T-cell (primary cell): ENCODE results near the gene AP1G2. TPM values are rescaled to one million over a fixed set of nuclear protein-coding genes. Genes with fewer than 3 reads are reported as not detected.

Experiments used
- ATAC-seq, 4 experiments: fragments of 200-7000 bp in 3 of 4; fragments of 150-1000 bp in 1 of 4; cut with Tn5 transposase; replicated peaks in 1 of 4; 1 replicate in 3 of 4; 2 replicates in 1 of 4; pipeline ENCODE4 v1.10.0; 2021; ENCODE audit warnings: moderate library complexity in 3 of 4, mild to moderate bottlenecking in 2 of 4, moderate number of reproducible peaks in 1 of 4
- CTCF ChIA-PET, 2 donors: fragments of 300-600 bp; sonication (Branson Sonifier 250); formaldehyde crosslinking; loops; one replicate each; lab custom pipeline; 2022; ENCODE audit warnings: antibody characterized with exemption in 2 of 2; lab: Charles Lee
- POLR2A ChIA-PET, 2 donors: fragments of 300-600 bp; sonication (Branson Sonifier 250); formaldehyde crosslinking; loops; one replicate each; lab custom pipeline; 2022; ENCODE audit warnings: antibody characterized with exemption in 2 of 2; lab: Charles Lee
- DNase-seq, 35 experiments: peaks; one replicate each; pipeline versions ENCODE4 v3.0.0 to v3.0.0-alpha.2; 2013 to 2023
- H3K27ac ChIP-seq: one replicate; pipeline ENCODE4 v1.5.1; 2013; ENCODE audit warnings: low read length
- H3K27me3 ChIP-seq, 2 experiments: replicated peaks in 1 of 2; 1 replicate in 1 of 2; 2 replicates in 1 of 2; pipeline versions ENCODE4 v1.6.1 to v1.7.0; 2013; ENCODE audit warnings: low read length in 1 of 2, mixed read lengths in 1 of 2; ENCODE audit not compliant: control insufficient read depth in 2 of 2, insufficient read depth in 2 of 2; ENCODE audit errors: extremely low read depth in 1 of 2
- H3K36me3 ChIP-seq, 2 donors: 1 replicate in 1 of 2; 2 replicates in 1 of 2; pipeline versions ENCODE4 v1.6.1 to v1.7.0; 2013; ENCODE audit warnings: low read length in 1 of 2; ENCODE audit not compliant: control insufficient read depth in 2 of 2, insufficient read depth in 1 of 2; ENCODE audit errors: extremely low read depth in 1 of 2
- H3K4me1 ChIP-seq, 2 experiments: 1 replicate in 1 of 2; 2 replicates in 1 of 2; pipeline versions ENCODE4 v1.6.1 to v1.7.0; 2013; ENCODE audit warnings: low read length in 2 of 2, mixed read lengths in 1 of 2; ENCODE audit not compliant: insufficient read depth in 2 of 2, control insufficient read depth in 1 of 2; ENCODE audit errors: extremely low read depth in 1 of 2
- H3K4me3 ChIP-seq, 2 donors: 1 replicate in 1 of 2; 2 replicates in 1 of 2; pipeline versions ENCODE4 v1.5.1 to v1.7.0; 2013; ENCODE audit warnings: mild to moderate bottlenecking in 2 of 2, low read length in 1 of 2, moderate library complexity in 1 of 2; ENCODE audit not compliant: control insufficient read depth in 1 of 2; ENCODE audit errors: extremely low read depth in 1 of 2
- H3K9me3 ChIP-seq: 2 replicates; pipeline ENCODE4 v1.7.0; 2013
- H3K27ac Mint-ChIP-seq, 2 donors: one replicate each; pipeline ENCODE4 v1.8.0; 2020 to 2021; ENCODE audit warnings: mild to moderate bottlenecking in 2 of 2, mixed read lengths in 2 of 2
- H3K27me3 Mint-ChIP-seq, 2 donors: one replicate each; pipeline ENCODE4 v1.8.0; 2021 to 2022; ENCODE audit warnings: mixed read lengths in 2 of 2
- H3K36me3 Mint-ChIP-seq: one replicate; pipeline ENCODE4 v1.8.0; 2021; ENCODE audit warnings: mixed read lengths
- H3K4me1 Mint-ChIP-seq, 3 donors: one replicate each; pipeline ENCODE4 v1.8.0; 2020 to 2022; ENCODE audit warnings: mixed read lengths in 3 of 3, mild to moderate bottlenecking in 1 of 3
- H3K4me3 Mint-ChIP-seq, 3 donors: one replicate each; pipeline ENCODE4 v1.8.0; 2020 to 2022; ENCODE audit warnings: mild to moderate bottlenecking in 3 of 3, mixed read lengths in 3 of 3, moderate library complexity in 3 of 3
- H3K9me3 Mint-ChIP-seq, 3 donors: one replicate each; pipeline ENCODE4 v1.8.0; 2020 to 2022; ENCODE audit warnings: mixed read lengths in 3 of 3
- WGBS: methylation state at CpG from one replicate; pipeline ENCODE4 v1.1.5; 2013; ENCODE audit warnings: missing lambda C conversion rate; ENCODE audit not compliant: insufficient coverage; 5-methylcytosine and 5-hydroxymethylcytosine counted together
- total RNA-seq, 35 experiments: library from RNA in 6 of 35; stranded (reverse) in 6 of 35; fragments of 120-200 nt in 1 of 35; gene quantifications; one replicate each; pipeline versions ENCODE4 v1.2.1 to v1.2.4 and lab custom pipeline; 2013 to 2026

AP1G2 gene
- total RNA-seq, 5 donors from 2014 or later (not counting 1 experiment from before 2014, with no cell fraction given), result 321 to 526 (median 484) TPM

GRCh38 chr14:23523229-23524016 lies 44.2 kb downstream of the AP1G2 start:
- ChIA-PET POLR2A (no interaction called here), CTCF (no interaction called here)
- Histone ChIP-seq H3K27ac (no peak overlapping the region), H3K36me3 (no peaks in the 10 kb centered on the region), H3K4me3 (no peak overlapping the region), H3K9me3 (no peaks in the 10 kb centered on the region), H3K27me3 (peaks cover 0 to 4% of the 10 kb centered on the region in 2 experiments), H3K4me1 (no peaks in the 10 kb centered on the region)
- WGBS, result 91% methylated on average over 12 of the region's 16 CpGs
- Mint-ChIP-seq H3K36me3 (peaks cover 4% of the 10 kb centered on the region), H3K9me3 (no peaks in the 10 kb centered on the region), H3K27me3 (no peaks in the 10 kb centered on the region), H3K27ac (no peak overlapping the region), H3K4me1 (no peaks in the 10 kb centered on the region), H3K4me3 (no peak overlapping the region)
- DNase-seq (no peak), ATAC-seq (no peak)

GRCh38 chr14:23522643-23523198 lies 44.9 kb downstream of the AP1G2 start:
- POLR2A ChIA-PET, result no interaction called here
- Histone ChIP-seq H3K4me3 (no peak overlapping the region), H3K27ac (no peak overlapping the region), H3K4me1 (no peaks in the 10 kb centered on the region), H3K27me3 (peaks cover 0 to 4% of the 10 kb centered on the region in 2 experiments), H3K36me3 (no peaks in the 10 kb centered on the region), H3K9me3 (no peaks in the 10 kb centered on the region)
- no peaks in the 10 kb centered on the region for H3K4me1 Mint-ChIP-seq
- ATAC-seq, result no peak
- H3K36me3 Mint-ChIP-seq, result peaks cover 4% of the 10 kb centered on the region
- no peak overlapping the region for H3K27ac Mint-ChIP-seq
- H3K4me3 Mint-ChIP-seq, result no peak overlapping the region
- DNase-seq, result no peak
- no peaks in the 10 kb centered on the region for H3K9me3 Mint-ChIP-seq
- CTCF ChIA-PET, result no interaction called here
- WGBS, result 82% methylated on average over 1 of the region's 9 CpGs
- H3K27me3 Mint-ChIP-seq, result no peaks in the 10 kb centered on the region

GRCh38 chr14:23521785-23522640 lies 45.6 kb downstream of the AP1G2 start:
- H3K4me3 Mint-ChIP-seq, result no peak overlapping the region
- Histone ChIP-seq H3K4me1 (no peaks in the 10 kb centered on the region), H3K27ac (no peak overlapping the region), H3K27me3 (peaks cover 0 to 4% of the 10 kb centered on the region in 2 experiments), H3K9me3 (no peaks in the 10 kb centered on the region), H3K4me3 (no peak overlapping the region), H3K36me3 (no peaks in the 10 kb centered on the region)
- no peak for DNase-seq
- H3K27me3 Mint-ChIP-seq, result no peaks in the 10 kb centered on the region
- H3K36me3 Mint-ChIP-seq, result peaks cover 4% of the 10 kb centered on the region
- WGBS, result 69% methylated on average over 10 of the region's 20 CpGs
- POLR2A ChIA-PET, result interaction anchor here in 1 of 2 donors (0.6 kb wide), 1 partner anchor 57 kb away, joined by 3 read pairs; no protein-coding TSS in a partner anchor
- CTCF ChIA-PET, result no interaction called here
- ATAC-seq, result no peak
- no peaks in the 10 kb centered on the region for H3K4me1 Mint-ChIP-seq
- H3K9me3 Mint-ChIP-seq, result no peaks in the 10 kb centered on the region
- no peak overlapping the region for H3K27ac Mint-ChIP-seq

GRCh38 chr14:23520899-23521533 lies 46.6 kb downstream of the AP1G2 start:
- no peaks in the 10 kb centered on the region for H3K4me1 Mint-ChIP-seq
- H3K27ac ChIP-seq, result no peak overlapping the region
- CTCF ChIA-PET, result no interaction called here
- H3K27ac Mint-ChIP-seq, result no peak overlapping the region
- peaks cover 4% of the 10 kb centered on the region for H3K36me3 Mint-ChIP-seq
- no peak overlapping the region for H3K4me3 ChIP-seq
- no peaks in the 10 kb centered on the region for H3K27me3 Mint-ChIP-seq
- WGBS, result 83% methylated on average over 4 of the region's 14 CpGs
- DNase-seq, result no peak
- H3K4me3 Mint-ChIP-seq, result no peak overlapping the region
- no peak for ATAC-seq
- no peaks in the 10 kb centered on the region for H3K9me3 Mint-ChIP-seq
- H3K9me3 ChIP-seq, result no peaks in the 10 kb centered on the region
- peaks cover 0 to 3% of the 10 kb centered on the region in 2 donors for H3K36me3 ChIP-seq
- POLR2A ChIA-PET, result interaction anchor here in 1 of 2 donors (0.6 kb wide), 1 partner anchor 56 kb away, joined by 3 read pairs; no protein-coding TSS in a partner anchor
- no peaks in the 10 kb centered on the region for H3K4me1 ChIP-seq
- H3K27me3 ChIP-seq, result peaks cover 0 to 4% of the 10 kb centered on the region in 2 experiments

GRCh38 chr14:23518709-23519108 lies 48.9 kb downstream of the AP1G2 start:
- Mint-ChIP-seq H3K27me3 (no peaks in the 10 kb centered on the region), H3K27ac (no peak overlapping the region), H3K9me3 (no peaks in the 10 kb centered on the region), H3K36me3 (peaks cover 8% of the 10 kb centered on the region), H3K4me3 (no peak overlapping the region), H3K4me1 (peaks cover 0 to 3% (median 0%) of the 10 kb centered on the region in 3 donors)
- H3K9me3 ChIP-seq, result no peaks in the 10 kb centered on the region
- WGBS, result 69% methylated on average over 2 of the region's 4 CpGs
- H3K4me3 ChIP-seq, result no peak overlapping the region
- DNase-seq (no peak), ATAC-seq (no peak)
- POLR2A ChIA-PET, result no interaction called here
- H3K27ac ChIP-seq, result no peak overlapping the region
- CTCF ChIA-PET, result no interaction called here
- no peaks in the 10 kb centered on the region for H3K4me1 ChIP-seq
- H3K27me3 ChIP-seq, result peaks cover 0 to 4% of the 10 kb centered on the region in 2 experiments
- peaks cover 0 to 3% of the 10 kb centered on the region in 2 donors for H3K36me3 ChIP-seq
